GM10266 (cell line): ENCODE results near the gene ZFC3H1.

Experiments used
- DNase-seq: peaks from one replicate; pipeline ENCODE4 v3.0.0; 2012; ENCODE audit errors: extremely low spot score
- CTCF ChIP-seq: IDR thresholded peaks from 2 replicates; pipeline ENCODE4 v1.5.1; 2012; ENCODE audit warnings: mild to moderate bottlenecking, low read depth; ENCODE audit not compliant: control insufficient read depth, insufficient read depth; ENCODE audit errors: missing control alignments

The ZFC3H1 gene

GRCh38 chr12:71592841-71593240, 70.8 kb downstream of the ZFC3H1 start:
- TF ChIP-seq CTCF: no peak

GRCh38 chr12:71591601-71592000, 72.0 kb downstream of the ZFC3H1 start:
- no peak for DNase-seq
- no peak for TF ChIP-seq CTCF

More at GRCh38 chr12:71592841-71593240, 70.8 kb downstream of the ZFC3H1 start:
- no peak for DNase-seq

- no peak for TF ChIP-seq CTCF
- no peak for DNase-seq
These were observed 74.2 kb downstream of the ZFC3H1 start for GRCh38 chr12:71589478-71589881.

GRCh38 chr12:71587012-71587411, 76.6 kb downstream of the ZFC3H1 start:
- no peak for TF ChIP-seq CTCF
- no peak for DNase-seq

GRCh38 chr12:71585218-71585617, 78.4 kb downstream of the ZFC3H1 start:
- DNase-seq: no peak
- TF ChIP-seq CTCF: no peak

GRCh38 chr12:71584356-71584755, 79.3 kb downstream of the ZFC3H1 start:
- no peak for TF ChIP-seq CTCF
- no peak for DNase-seq

- no peak for DNase-seq
- TF ChIP-seq CTCF: no peak
These were observed 80.7 kb downstream of the ZFC3H1 start for GRCh38 chr12:71582925-71583324.
